Gastroesophageal sphincter (tissue), 4 donors: ENCODE results near the gene SLC9C1. TPM values are rescaled to one million over a fixed set of nuclear protein-coding genes. Genes with fewer than 3 reads are reported as not detected.

ENCODE experiments used
- ATAC-seq: fragments of 150-250 bp; one replicate; pipeline ENCODE4 v1.9.1; 2016; ENCODE audit warnings: mild to moderate bottlenecking, moderate library complexity
- H3K27ac ChIP-seq, 4 donors: fragments of 200-600 bp; sonication (generic) in 3 of 4; 1 replicate in 3 of 4; 2 replicates in 1 of 4; pipeline ENCODE4 v1.5.1; 2016 to 2019
- H3K27me3 ChIP-seq: fragments of 200-600 bp; sonication (generic); one replicate; pipeline ENCODE4 v1.5.1; 2019
- H3K36me3 ChIP-seq, 2 donors: fragments of 200-600 bp; sonication (generic); one replicate each; pipeline ENCODE4 v1.5.1; 2019; ENCODE audit warnings: control low read depth in 1 of 2
- H3K4me1 ChIP-seq, 3 donors: fragments of 200-600 bp; sonication (generic); 1 replicate in 2 of 3; 2 replicates in 1 of 3; pipeline ENCODE4 v1.5.1; 2016 to 2019; ENCODE audit warnings: control low read depth in 2 of 3
- H3K4me3 ChIP-seq, 2 donors: fragments of 200-600 bp; sonication (generic); one replicate each; pipeline ENCODE4 v1.5.1; 2019; ENCODE audit warnings: mild to moderate bottlenecking in 1 of 2, moderate library complexity in 1 of 2
- H3K9me3 ChIP-seq, 3 donors: fragments of 200-600 bp; sonication (generic); one replicate each; pipeline ENCODE4 v1.5.1; 2017 to 2019; ENCODE audit warnings: control low read depth in 2 of 3
- EP300 ChIP-seq: sonication (generic); formaldehyde crosslinking; IDR thresholded peaks from one replicate; pipeline ENCODE4 v1.6.1; 2017; ENCODE audit warnings: antibody characterized with exemption, mild to moderate bottlenecking
- POLR2A ChIP-seq, 2 donors: fragments of 450-650 bp; IDR thresholded peaks; one replicate each; pipeline ENCODE4 v1.6.1; 2017; ENCODE audit warnings: antibody characterized with exemption in 2 of 2, mild to moderate bottlenecking in 2 of 2, moderate library complexity in 1 of 2
- POLR2AphosphoS5 ChIP-seq: sonication (generic); formaldehyde crosslinking; IDR thresholded peaks from one replicate; pipeline ENCODE4 v1.6.1; 2017; ENCODE audit warnings: antibody characterized with exemption
- WGBS, 2 donors: methylation state at CpG; one replicate each; pipeline ENCODE4 v1.1.5; 2018; ENCODE audit warnings: low coverage in 1 of 2; 5-methylcytosine and 5-hydroxymethylcytosine counted together
- total RNA-seq, 4 donors: library from RNA; depleted of rRNA; stranded (reverse); fragments of >200 nt; gene quantifications; one replicate each; pipeline ENCODE4 v1.1.0, GENCODE V29; 2016
- TF ChIP-seq, protein P1 (sequence below), 4 experiments: fragments of 200-600 bp in 2 of 4; fragments of 450-650 bp in 2 of 4; sonication (generic) in 1 of 4; IDR thresholded peaks; one replicate each; pipeline ENCODE4 v1.5.1; 2017 to 2019; ENCODE audit warnings: antibody characterized with exemption in 4 of 4, mild to moderate bottlenecking in 2 of 4, moderate library complexity in 2 of 4

Gene SLC9C1
- total RNA-seq, 4 donors from 2014 or later: 0.15 TPM; not detected in 3

DNA sequence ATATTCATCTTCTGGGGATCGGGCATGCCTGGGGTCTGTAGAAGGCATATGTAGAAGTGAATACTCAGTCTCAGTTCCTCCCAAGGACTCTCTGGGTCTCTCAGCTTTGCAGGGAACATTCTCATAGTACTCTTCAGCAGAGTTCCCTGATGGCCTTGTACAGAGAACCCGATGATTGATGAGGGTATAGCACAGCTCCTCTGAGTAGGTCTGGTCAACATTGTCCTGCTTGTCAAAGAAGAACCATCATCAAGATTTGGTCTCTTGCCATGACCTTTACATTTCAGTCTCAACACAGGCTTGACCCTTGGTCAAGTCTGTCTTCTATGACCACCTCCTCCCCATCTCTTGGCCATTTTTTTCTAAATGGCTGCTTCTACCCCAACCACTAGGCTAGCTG lies 170.5 kb downstream of the SLC9C1 start:
- 86 to 100% methylated on average over 2 of the region's 2 CpGs for WGBS, 2 donors
- ATAC-seq: no peak
- H3K9me3 ChIP-seq: no peaks in the 10 kb centered on the region
- no peak overlapping the region for H3K4me3 ChIP-seq
- TF ChIP-seq, protein P1, sequence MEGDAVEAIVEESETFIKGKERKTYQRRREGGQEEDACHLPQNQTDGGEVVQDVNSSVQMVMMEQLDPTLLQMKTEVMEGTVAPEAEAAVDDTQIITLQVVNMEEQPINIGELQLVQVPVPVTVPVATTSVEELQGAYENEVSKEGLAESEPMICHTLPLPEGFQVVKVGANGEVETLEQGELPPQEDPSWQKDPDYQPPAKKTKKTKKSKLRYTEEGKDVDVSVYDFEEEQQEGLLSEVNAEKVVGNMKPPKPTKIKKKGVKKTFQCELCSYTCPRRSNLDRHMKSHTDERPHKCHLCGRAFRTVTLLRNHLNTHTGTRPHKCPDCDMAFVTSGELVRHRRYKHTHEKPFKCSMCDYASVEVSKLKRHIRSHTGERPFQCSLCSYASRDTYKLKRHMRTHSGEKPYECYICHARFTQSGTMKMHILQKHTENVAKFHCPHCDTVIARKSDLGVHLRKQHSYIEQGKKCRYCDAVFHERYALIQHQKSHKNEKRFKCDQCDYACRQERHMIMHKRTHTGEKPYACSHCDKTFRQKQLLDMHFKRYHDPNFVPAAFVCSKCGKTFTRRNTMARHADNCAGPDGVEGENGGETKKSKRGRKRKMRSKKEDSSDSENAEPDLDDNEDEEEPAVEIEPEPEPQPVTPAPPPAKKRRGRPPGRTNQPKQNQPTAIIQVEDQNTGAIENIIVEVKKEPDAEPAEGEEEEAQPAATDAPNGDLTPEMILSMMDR (IDR thresholded peaks at IDR 0.05): no peak
- TF ChIP-seq POLR2A (IDR thresholded peaks at IDR 0.05) (no peak), POLR2AphosphoS5 (no peak), EP300 (no peak)
- H3K4me1 ChIP-seq: no peaks in the 10 kb centered on the region
- H3K36me3 ChIP-seq: no peaks in the 10 kb centered on the region
- H3K27ac ChIP-seq: no peak overlapping the region
- no peaks in the 10 kb centered on the region for H3K27me3 ChIP-seq

DNA sequence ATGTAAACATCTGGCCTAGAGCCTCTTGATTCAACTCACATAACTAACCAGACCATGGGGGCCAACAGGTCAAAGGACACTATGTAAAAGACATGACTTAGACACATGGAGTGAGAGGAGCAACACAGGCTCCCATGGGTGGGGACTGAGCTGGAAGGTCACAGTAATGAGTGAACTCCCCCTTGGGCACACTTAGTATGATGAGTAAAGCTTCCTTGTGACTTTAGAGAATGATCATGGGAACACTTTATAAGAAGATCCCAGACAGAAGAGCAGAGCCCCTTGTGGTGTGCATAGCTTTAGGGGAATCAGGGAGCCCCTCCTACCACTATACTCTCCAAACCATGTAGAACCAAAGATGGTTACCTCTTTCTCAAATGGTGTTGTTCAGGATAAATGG lies 171.1 kb downstream of the SLC9C1 start:
- TF ChIP-seq EP300 (no peak), POLR2AphosphoS5 (no peak), POLR2A (IDR thresholded peaks at IDR 0.05) (no peak)
- TF ChIP-seq, protein P1 (IDR thresholded peaks at IDR 0.05): no peak
- Histone ChIP-seq H3K27me3 (no peaks in the 10 kb centered on the region), H3K36me3 (no peaks in the 10 kb centered on the region), H3K4me1 (no peaks in the 10 kb centered on the region), H3K9me3 (no peaks in the 10 kb centered on the region), H3K4me3 (no peak overlapping the region), H3K27ac (no peak overlapping the region)
- ATAC-seq: no peak

DNA sequence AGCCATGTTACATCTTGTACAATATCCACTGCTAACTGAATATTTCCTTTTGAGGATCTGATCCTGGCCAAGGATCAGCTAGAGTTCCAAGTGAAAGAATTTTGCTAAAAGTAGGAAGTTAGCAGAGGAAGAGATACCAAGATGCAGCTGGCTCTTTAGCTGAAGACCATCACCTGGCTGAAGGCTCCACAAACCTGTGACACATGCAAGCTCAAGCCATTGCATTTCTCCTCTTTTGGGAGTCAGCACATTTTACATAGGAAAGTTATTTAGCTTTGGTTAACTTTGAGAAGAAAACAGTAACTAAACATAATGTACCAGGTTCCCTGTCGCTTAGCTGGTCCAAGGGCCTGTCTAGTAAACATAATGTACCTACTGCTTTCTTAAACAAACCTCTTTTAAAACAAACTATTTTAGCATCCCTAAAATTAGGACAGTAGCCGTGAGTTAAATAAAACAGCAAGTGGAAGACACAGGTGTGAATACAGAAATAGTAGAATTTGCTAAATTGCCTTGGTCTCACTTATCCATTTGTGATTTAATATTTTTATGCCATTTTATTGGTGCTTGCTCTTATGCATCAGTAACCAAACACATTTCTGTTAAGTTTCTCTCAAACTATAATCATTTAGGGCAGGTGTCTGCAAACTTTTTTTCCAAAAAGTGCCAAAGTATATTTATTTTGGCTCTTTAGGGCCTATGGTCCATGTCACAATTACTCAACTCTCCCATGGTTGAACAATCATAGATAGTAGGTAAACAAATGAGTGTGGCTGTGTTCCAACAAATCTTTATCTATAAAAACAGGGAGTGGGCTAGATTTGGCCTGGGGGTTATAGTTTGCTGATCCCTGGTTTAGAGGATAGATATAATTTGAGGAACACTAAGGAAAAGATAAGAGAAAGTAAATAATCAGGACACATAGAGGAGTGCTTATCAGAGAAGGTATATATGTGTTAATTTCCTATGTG lies 172.2 kb downstream of the SLC9C1 start:
- Histone ChIP-seq H3K4me3 (no peak overlapping the region), H3K27ac (no peak overlapping the region), H3K27me3 (no peaks in the 10 kb centered on the region), H3K4me1 (no peaks in the 10 kb centered on the region), H3K9me3 (no peaks in the 10 kb centered on the region), H3K36me3 (no peaks in the 10 kb centered on the region)
- 86 to 88% methylated on average over 2 of the region's 2 CpGs for WGBS, 2 donors
- no peak for ATAC-seq
- TF ChIP-seq, protein P1 (IDR thresholded peaks at IDR 0.05): no peak
- TF ChIP-seq POLR2AphosphoS5: no peak
- no peak for TF ChIP-seq POLR2A (IDR thresholded peaks at IDR 0.05)
- TF ChIP-seq EP300: no peak

DNA sequence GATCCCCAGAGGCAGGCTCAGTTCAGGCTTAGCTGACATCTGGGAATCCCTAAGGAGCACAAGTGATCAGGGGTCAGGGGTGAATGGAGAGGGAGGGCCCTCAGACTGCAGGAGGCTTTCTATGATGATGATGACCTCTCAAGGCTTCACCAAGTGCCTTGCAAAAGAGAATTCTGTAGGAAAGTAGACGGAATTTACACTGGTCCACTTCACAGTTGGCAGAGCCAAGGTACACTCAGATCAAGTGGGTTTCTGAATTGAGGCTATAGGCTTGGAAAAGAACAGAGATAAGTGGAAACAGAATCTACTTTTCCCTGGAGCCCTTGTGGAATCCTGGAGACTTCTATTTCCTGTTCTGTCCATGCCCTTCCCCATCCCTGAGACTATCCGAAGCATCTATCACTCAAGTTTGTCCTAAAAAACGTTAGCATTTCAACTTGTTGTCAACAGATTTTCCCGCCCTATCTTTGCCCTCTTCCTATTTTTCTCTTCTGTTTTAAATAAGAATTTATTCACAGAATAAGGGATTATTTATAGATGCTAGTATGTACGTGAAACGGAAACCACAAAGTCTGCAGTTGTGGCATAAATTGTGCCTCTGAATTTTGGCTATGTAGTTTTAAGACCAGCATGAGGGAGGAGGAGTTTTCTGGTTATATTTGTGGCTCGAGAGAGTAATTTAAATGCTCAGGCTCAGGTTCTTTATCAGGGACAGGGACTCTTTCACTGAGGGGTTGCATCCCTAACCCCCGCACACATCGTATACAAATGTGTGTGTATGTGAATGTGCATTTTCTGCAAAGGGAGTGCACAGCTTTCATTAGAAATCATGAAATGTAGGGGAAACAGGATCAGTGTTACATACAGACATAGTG lies 173.8 kb downstream of the SLC9C1 start:
- Histone ChIP-seq H3K4me3 (no peak overlapping the region), H3K9me3 (no peaks in the 10 kb centered on the region), H3K27ac (no peak overlapping the region), H3K27me3 (no peaks in the 10 kb centered on the region), H3K36me3 (no peaks in the 10 kb centered on the region), H3K4me1 (no peaks in the 10 kb centered on the region)
- ATAC-seq: no peak
- TF ChIP-seq EP300 (no peak), POLR2A (IDR thresholded peaks at IDR 0.05) (no peak), POLR2AphosphoS5 (no peak)
- TF ChIP-seq, protein P1 (IDR thresholded peaks at IDR 0.05): no peak
- 69 to 83% methylated on average over 9 of the region's 9 CpGs for WGBS, 2 donors
